Measurements from ENCODE around the gene STK4. TPM values are rescaled to one million over a fixed set of nuclear protein-coding genes. Genes with fewer than 3 reads are reported as not detected.

Gene STK4
- total and polyA plus RNA-seq, 2 donors (not counting 3 experiments of a cell fraction or from before 2014, with no cell fraction given), result 9.1 to 29.6 TPM

GRCh38 chr20:44948107-44948506, 18.2 kb upstream of the STK4 start:
- Histone ChIP-seq H3K79me2 (ENCODE audit: control insufficient read depth, insufficient read depth, low read length) (peaks cover 2% of the 10 kb centered on the region), H3K9ac (replicated peaks; ENCODE audit: extremely low read depth, insufficient read depth, low read length) (no peak overlapping the region), H3K27ac (ENCODE audit: insufficient read depth, low read depth, low read length) (no peak overlapping the region), H3K9me1 (replicated peaks; ENCODE audit: control insufficient read depth, extremely low read depth, insufficient read depth, low read length) (no peaks in the 10 kb centered on the region), H3K27me3 (ENCODE audit: control insufficient read depth in 2 of 2, insufficient read depth in 2 of 2, low read length in 2 of 2) (no peaks in the 10 kb centered on the region), H3K4me2 (ENCODE audit: insufficient read depth, low read length) (no peak overlapping the region), H2AFZ (ENCODE audit: low read depth, low read length) (no peak overlapping the region), H3K4me1 (ENCODE audit: control insufficient read depth, extremely low read depth, insufficient read depth, low read length) (no peaks in the 10 kb centered on the region), H4K20me1 (replicated peaks; ENCODE audit: control insufficient read depth, extremely low read depth, insufficient read depth, low read length) (no peaks in the 10 kb centered on the region), H3K9me3 (replicated peaks; ENCODE audit: control insufficient read depth, insufficient read depth, low read length) (no peaks in the 10 kb centered on the region), H3K4me3 (replicated peaks in 1 of 3; ENCODE audit: insufficient read depth in 1 of 3, low read depth in 1 of 3, low read length in 3 of 3) (no peak overlapping the region), H3K36me3 (ENCODE audit: control insufficient read depth in 2 of 2, extremely low read depth in 1 of 2, insufficient read depth in 2 of 2, low read length in 2 of 2) (peaks cover 38 to 44% of the 10 kb centered on the region in 2 experiments)
- DNase-seq (ENCODE audit: low read depth, low spot score), result no peak
- no peak for TF ChIP-seq CTCF (IDR thresholded peaks at IDR 0.05; ENCODE audit: extremely low read depth in 1 of 2, insufficient read depth in 1 of 2, low read depth in 1 of 2, low read length in 2 of 2)
- TF ChIP-seq GATA2 (IDR thresholded peaks at IDR 0.05; ENCODE audit: insufficient read depth, insufficient read length, low read depth, low read length), result no peak
- dilution Hi-C loops (cut with MboI; ENCODE audit: extremely low pct_ligation_motif_present, low sequenced_read_pairs) (no loop called here), intact Hi-C loops (cut with micrococcal nuclease) (no loop called here)
- POLR2A ChIA-PET, result no interaction called here
- CTCF ChIA-PET, result interaction anchor here (1.2 kb wide), 1 partner anchor 60 kb away, joined by 3 read pairs; no protein-coding TSS in a partner anchor
- BruUV-seq (replicated peaks), result no TSS peak
- FAIRE-seq, result no peak

- POLR2A ChIA-PET, result interaction anchor here (0.9 kb wide), 1 partner anchor 8 kb away, joined by 3 read pairs; no protein-coding TSS in a partner anchor
- no peak for TF ChIP-seq POLR2A (IDR thresholded peaks at IDR 0.05; ENCODE audit: low read depth, low read length)
- no peak for TF ChIP-seq POLR2AphosphoS5 (IDR thresholded peaks at IDR 0.05; ENCODE audit: insufficient read depth, low read depth, low read length)
- no peak for TF ChIP-seq GATA2 (IDR thresholded peaks at IDR 0.05; ENCODE audit: insufficient read depth, insufficient read length, low read depth, low read length)
- TF ChIP-seq CTCF (IDR thresholded peaks at IDR 0.05; ENCODE audit: extremely low read depth in 1 of 2, insufficient read depth in 1 of 2, low read depth in 1 of 2, low read length in 2 of 2), result no peak
- TF ChIP-seq JUN (IDR thresholded peaks at IDR 0.05; ENCODE audit: borderline replicate concordance, insufficient read depth, insufficient read length, low read depth), result no peak
- TF ChIP-seq EZH2 (IDR thresholded peaks at IDR 0.05; ENCODE audit: borderline replicate concordance, low read depth, low read length, severe bottlenecking), result no peak
- no peak for TF ChIP-seq MYC (IDR thresholded peaks at IDR 0.05; ENCODE audit: low read depth, low read length)
- no peak for TF ChIP-seq MAX (IDR thresholded peaks at IDR 0.05; ENCODE audit: insufficient read depth, insufficient read length)
- TF ChIP-seq FOS (IDR thresholded peaks at IDR 0.05; ENCODE audit: borderline replicate concordance, insufficient read depth, low read length), result no peak
- Histone ChIP-seq H3K27me3 (ENCODE audit: control insufficient read depth in 2 of 2, insufficient read depth in 2 of 2, low read length in 2 of 2) (no peaks in the 10 kb centered on the region), H3K4me3 (replicated peaks in 1 of 3; ENCODE audit: insufficient read depth in 1 of 3, low read depth in 1 of 3, low read length in 3 of 3) (no peak overlapping the region), H3K4me2 (ENCODE audit: insufficient read depth, low read length) (no peak overlapping the region), H3K27ac (ENCODE audit: insufficient read depth, low read depth, low read length) (no peak overlapping the region), H3K9me1 (replicated peaks; ENCODE audit: control insufficient read depth, extremely low read depth, insufficient read depth, low read length) (no peaks in the 10 kb centered on the region), H3K4me1 (ENCODE audit: control insufficient read depth, extremely low read depth, insufficient read depth, low read length) (no peaks in the 10 kb centered on the region), H3K9ac (replicated peaks; ENCODE audit: extremely low read depth, insufficient read depth, low read length) (no peak overlapping the region), H3K36me3 (ENCODE audit: control insufficient read depth in 2 of 2, extremely low read depth in 1 of 2, insufficient read depth in 2 of 2, low read length in 2 of 2) (peaks cover 39 to 43% of the 10 kb centered on the region in 2 experiments), H3K79me2 (ENCODE audit: control insufficient read depth, insufficient read depth, low read length) (peaks cover 4% of the 10 kb centered on the region), H4K20me1 (replicated peaks; ENCODE audit: control insufficient read depth, extremely low read depth, insufficient read depth, low read length) (no peaks in the 10 kb centered on the region), H3K9me3 (replicated peaks; ENCODE audit: control insufficient read depth, insufficient read depth, low read length) (no peaks in the 10 kb centered on the region), H2AFZ (ENCODE audit: low read depth, low read length) (no peak overlapping the region)
- dilution Hi-C loops (cut with MboI; ENCODE audit: extremely low pct_ligation_motif_present, low sequenced_read_pairs), result no loop called here
- FAIRE-seq, result no peak
- CTCF ChIA-PET, result interaction anchor here (1.2 to 1.4 kb wide), 2 partner anchors 10 to 60 kb away, joined by 3 to 4 read pairs; no protein-coding TSS in a partner anchor
- no TSS peak for BruUV-seq (replicated peaks)
- intact Hi-C loops (cut with micrococcal nuclease), result no loop called here
- DNase-seq (ENCODE audit: low read depth, low spot score), result no peak
These were observed 17.8 kb upstream of the STK4 start for GRCh38 chr20:44948513-44948912.

Data from endothelial cell of umbilical vein (primary cell).